Measurements from ENCODE around the gene SEMA4G.

- TF ChIP-seq NFIC (IDR thresholded peaks at IDR 0.05) (no peak), CEBPB (IDR thresholded peaks at IDR 0.05) (no peak), REST (IDR thresholded peaks at IDR 0.05; ENCODE audit: low read depth) (no peak)
These were observed 991 bp downstream of the SEMA4G start for GRCh38 chr10:100970076-100970913.
